DOHH2 (cell line): ENCODE results near the gene DACT3.

ENCODE experiments used
- H3F3A ChIP-seq: fragments of 200-600 bp; sonication (generic), shearing (Covaris generic); 2 replicates; pipeline ENCODE4 v1.6.0; 2016; ENCODE audit warnings: antibody characterized with exemption, mild to moderate bottlenecking; ENCODE audit not compliant: control insufficient read depth, insufficient read depth
- H3K27ac ChIP-seq: fragments of 200-600 bp; sonication (generic); 2 replicates; pipeline ENCODE4 v1.5.1; 2014; ENCODE audit warnings: low read depth, mild to moderate bottlenecking, low read length, moderate library complexity
- H3K27me3 ChIP-seq: fragments of 200-600 bp; sonication (generic); 2 replicates; pipeline ENCODE4 v1.6.1; 2014; ENCODE audit warnings: mild to moderate bottlenecking, low read length, mixed read lengths; ENCODE audit not compliant: control insufficient read depth
- H3K36me3 ChIP-seq: fragments of 200-600 bp; sonication (generic); 2 replicates; pipeline ENCODE4 v1.6.1; 2014; ENCODE audit warnings: mild to moderate bottlenecking, low read length, moderate library complexity, mixed read lengths; ENCODE audit not compliant: control insufficient read depth
- H3K4me1 ChIP-seq: fragments of 200-600 bp; sonication (generic); 2 replicates; pipeline ENCODE4 v1.6.1; 2014; ENCODE audit warnings: mild to moderate bottlenecking, low read length, mixed read lengths; ENCODE audit not compliant: control insufficient read depth
- H3K4me2 ChIP-seq: fragments of 200-600 bp; sonication (generic); 2 replicates; pipeline ENCODE4 v1.6.0; 2014; ENCODE audit warnings: mild to moderate bottlenecking, low read length, moderate library complexity
- H3K4me3 ChIP-seq: fragments of 200-600 bp; sonication (generic); 2 replicates; pipeline ENCODE4 v1.5.1; 2014; ENCODE audit warnings: mild to moderate bottlenecking, low read length, mixed read lengths
- H3K79me2 ChIP-seq: fragments of 200-600 bp; sonication (generic); 2 replicates; pipeline ENCODE4 v1.6.1; 2014; ENCODE audit warnings: mild to moderate bottlenecking, low read length, mixed read lengths; ENCODE audit not compliant: control insufficient read depth
- H3K9me2 ChIP-seq: fragments of 200-600 bp; sonication (generic); replicated peaks from 2 replicates; pipeline ENCODE4 v1.6.1; 2014; ENCODE audit warnings: mild to moderate bottlenecking, low read length, mixed read lengths; ENCODE audit not compliant: control insufficient read depth
- H3K9me3 ChIP-seq: fragments of 200-600 bp; sonication (generic); 2 replicates; pipeline ENCODE4 v1.6.1; 2014; ENCODE audit warnings: antibody characterized with exemption, low read length, mixed read lengths; ENCODE audit not compliant: control insufficient read depth, insufficient read depth
- H4K20me1 ChIP-seq: fragments of 200-600 bp; sonication (generic); 2 replicates; pipeline ENCODE4 v1.6.0; 2014; ENCODE audit warnings: low read depth, mild to moderate bottlenecking, antibody characterized with exemption, low read length, moderate library complexity; ENCODE audit not compliant: control insufficient read depth, insufficient read depth
- EZH2phosphoT487 ChIP-seq: fragments of 200-600 bp; sonication (generic); IDR thresholded peaks from 2 replicates; pipeline ENCODE4 v1.6.1; 2017; ENCODE audit warnings: borderline replicate concordance, mild to moderate bottlenecking, antibody characterized with exemption, low read length, moderate library complexity, mixed read lengths
- TF ChIP-seq, protein P1 (sequence below): fragments of 200-600 bp; sonication (generic); IDR thresholded peaks from one replicate; pipeline ENCODE4 v1.5.1; 2014; ENCODE audit warnings: antibody characterized with exemption, mild to moderate bottlenecking, low read depth, low read length; ENCODE audit not compliant: poor library complexity, severe bottlenecking

The DACT3 gene

DNA sequence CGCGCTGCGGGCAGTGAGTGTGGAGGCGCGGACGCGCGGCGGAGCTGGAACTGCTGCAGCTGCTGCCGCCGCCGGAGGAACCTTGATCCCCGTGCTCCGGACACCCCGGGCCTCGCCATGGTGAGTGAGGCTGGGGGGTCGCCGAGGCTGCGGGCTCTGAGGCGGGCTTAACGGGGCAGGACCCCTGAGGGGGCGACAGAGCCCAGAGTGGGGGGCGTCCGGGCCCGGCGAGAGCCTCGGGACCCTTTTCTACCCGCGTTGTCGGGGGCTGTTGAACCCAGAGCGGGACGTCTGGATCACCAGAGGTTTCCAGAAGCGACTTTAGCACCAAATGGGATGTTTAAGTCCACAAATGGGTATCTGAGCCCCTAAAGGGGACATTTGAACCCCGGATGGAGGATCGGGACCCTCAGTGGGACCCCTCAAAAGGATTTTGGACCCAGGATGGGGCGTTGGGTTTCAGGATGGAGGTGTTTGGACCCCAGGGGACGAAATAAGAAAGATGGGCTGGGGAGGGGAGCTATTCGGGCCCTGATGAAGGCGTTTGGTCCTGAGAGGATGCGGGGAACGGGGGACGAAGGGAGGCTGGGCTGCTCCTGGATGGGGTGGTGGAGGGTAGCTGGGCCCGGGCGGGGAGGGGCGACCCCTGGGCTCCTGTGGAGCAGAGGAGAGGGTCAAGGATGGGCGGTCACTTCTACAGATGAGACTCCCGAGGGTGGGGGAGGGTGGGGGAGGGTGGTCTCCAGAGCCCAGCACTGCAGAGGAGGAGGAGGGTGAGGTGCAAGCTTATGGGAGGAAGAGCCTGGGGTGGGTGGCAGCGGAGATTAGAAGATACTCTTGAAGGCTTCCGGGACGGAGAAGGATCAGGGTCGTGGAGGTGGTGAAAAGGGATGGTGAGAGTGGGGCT lies 59.4 kb downstream of the DACT3 start, which contains the start of gene CALM3:
CALM3 (plus strand) TSS at position 13 of the 907 bp plus-strand sequence; CDS start at position 118, 105 bp downstream.
- no peaks in the 10 kb centered on the region for H3K27me3 ChIP-seq
- no peaks in the 10 kb centered on the region for H3K9me2 ChIP-seq
- H4K20me1 ChIP-seq: peaks cover 19% of the 10 kb centered on the region
- 0 out of 2 replicates have a peak, but pooled peaks cover 2% of the 10 kb centered on the region for H3F3A ChIP-seq
- H3K27ac ChIP-seq: peak within 1 kb of the TSS; percentile 90
- peak within 1 kb of the TSS; percentile 81 for H3K4me3 ChIP-seq
- peak within 1 kb of the TSS; percentile 86 for H3K4me2 ChIP-seq
- TF ChIP-seq EZH2phosphoT487: no peak
- TF ChIP-seq, protein P1, sequence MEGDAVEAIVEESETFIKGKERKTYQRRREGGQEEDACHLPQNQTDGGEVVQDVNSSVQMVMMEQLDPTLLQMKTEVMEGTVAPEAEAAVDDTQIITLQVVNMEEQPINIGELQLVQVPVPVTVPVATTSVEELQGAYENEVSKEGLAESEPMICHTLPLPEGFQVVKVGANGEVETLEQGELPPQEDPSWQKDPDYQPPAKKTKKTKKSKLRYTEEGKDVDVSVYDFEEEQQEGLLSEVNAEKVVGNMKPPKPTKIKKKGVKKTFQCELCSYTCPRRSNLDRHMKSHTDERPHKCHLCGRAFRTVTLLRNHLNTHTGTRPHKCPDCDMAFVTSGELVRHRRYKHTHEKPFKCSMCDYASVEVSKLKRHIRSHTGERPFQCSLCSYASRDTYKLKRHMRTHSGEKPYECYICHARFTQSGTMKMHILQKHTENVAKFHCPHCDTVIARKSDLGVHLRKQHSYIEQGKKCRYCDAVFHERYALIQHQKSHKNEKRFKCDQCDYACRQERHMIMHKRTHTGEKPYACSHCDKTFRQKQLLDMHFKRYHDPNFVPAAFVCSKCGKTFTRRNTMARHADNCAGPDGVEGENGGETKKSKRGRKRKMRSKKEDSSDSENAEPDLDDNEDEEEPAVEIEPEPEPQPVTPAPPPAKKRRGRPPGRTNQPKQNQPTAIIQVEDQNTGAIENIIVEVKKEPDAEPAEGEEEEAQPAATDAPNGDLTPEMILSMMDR: no peak
- peaks cover 9% of the 10 kb centered on the region for H3K9me3 ChIP-seq
- H3K4me1 ChIP-seq: peaks cover 24% of the 10 kb centered on the region
- H3K79me2 ChIP-seq: peaks cover 48% of the 10 kb centered on the region
- peaks cover 48% of the 10 kb centered on the region for H3K36me3 ChIP-seq

DNA sequence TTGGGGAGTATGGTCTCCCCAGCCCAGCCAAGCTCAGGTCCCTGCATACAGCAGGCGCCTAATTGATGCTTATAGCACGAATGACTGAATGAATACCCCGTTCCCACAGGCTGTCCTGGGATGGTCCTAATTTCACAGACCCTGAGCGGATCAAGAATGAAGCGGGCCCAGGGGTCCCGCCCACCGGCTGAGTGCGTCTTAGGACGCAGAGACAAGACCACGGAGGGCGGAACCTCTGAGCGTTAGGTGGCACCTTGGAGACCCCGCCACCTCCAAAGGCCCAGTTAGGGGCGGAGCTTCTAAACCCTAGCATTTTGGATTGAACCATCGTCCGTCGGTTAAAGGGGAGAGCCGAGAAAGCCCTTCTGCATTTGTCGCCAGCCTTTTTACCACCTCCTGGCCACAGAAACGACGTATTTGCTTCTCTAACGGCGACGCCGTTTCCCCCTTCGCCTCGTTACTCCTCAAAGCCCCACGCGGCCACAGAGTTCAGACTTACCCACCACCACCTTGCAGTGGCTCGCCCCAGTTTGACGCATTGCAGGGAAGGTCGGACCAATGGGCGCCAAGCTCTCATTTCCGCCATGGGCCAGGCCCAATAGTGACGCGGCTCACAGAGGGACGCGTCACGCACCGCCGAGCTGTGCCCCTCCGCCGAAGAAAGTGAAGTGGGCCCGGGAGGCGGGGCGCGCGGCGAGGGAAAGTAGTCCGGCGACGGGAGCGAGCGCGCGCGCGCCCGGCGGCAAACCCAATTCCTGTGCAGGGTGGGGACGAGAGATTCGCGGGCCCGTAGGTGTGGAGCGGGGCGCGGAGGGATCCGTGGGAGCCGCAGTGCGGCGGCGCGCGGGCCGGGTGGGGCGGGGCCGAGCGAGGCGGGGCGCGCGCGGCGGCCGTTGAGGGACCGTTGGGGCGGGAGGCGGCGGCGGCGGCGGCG lies 60.3 kb downstream of the DACT3 start:
- Histone ChIP-seq H3K4me1 (peaks cover 24% of the 10 kb centered on the region), H3K27ac (peak overlapping the region; percentile 90), H3K79me2 (peaks cover 45% of the 10 kb centered on the region), H3K9me2 (no peaks in the 10 kb centered on the region), H3K4me2 (peak overlapping the region; percentile 86), H3K9me3 (peaks cover 9% of the 10 kb centered on the region), H3F3A (0 out of 2 replicates have a peak, but pooled peaks cover 2% of the 10 kb centered on the region), H3K4me3 (peak overlapping the region; percentile 81), H4K20me1 (peaks cover 19% of the 10 kb centered on the region), H3K36me3 (peaks cover 39% of the 10 kb centered on the region), H3K27me3 (no peaks in the 10 kb centered on the region)
- no peak for TF ChIP-seq EZH2phosphoT487
- TF ChIP-seq, protein P1: no peak

DNA sequence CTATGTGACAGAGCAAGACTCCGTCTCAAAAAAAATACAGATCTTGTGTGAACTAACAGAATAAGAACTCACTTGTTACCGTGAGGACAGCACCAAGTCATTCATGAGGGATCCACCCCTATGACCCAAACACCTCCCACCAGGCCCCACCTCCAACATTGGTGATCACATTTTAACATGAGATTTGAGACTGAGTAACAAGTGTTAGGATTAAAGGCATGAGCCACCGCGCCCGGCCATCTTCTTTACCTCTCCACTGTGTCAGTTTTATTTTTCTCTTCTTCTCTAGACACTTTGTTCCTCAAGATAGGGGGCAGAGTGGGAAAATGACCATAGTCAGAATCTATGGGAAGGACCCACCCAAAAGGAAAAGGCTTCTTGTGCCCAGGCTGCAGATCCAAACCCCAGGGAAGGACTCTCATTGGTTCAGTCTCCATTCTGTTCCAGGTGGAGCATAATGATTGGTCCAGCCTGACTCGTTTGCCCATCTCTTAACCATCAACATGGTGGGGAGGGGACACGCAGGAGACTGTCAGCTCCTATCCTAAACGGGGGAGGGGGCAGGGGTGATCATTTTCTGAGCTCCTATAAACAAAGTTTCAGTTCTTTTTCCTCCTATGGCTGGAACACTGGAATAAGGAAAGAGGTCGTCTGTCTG lies 61.1 kb downstream of the DACT3 start:
- H3K4me3 ChIP-seq: peak overlapping the region; percentile 79
- TF ChIP-seq, protein P1: no peak
- TF ChIP-seq EZH2phosphoT487: no peak
- H3K79me2 ChIP-seq: peaks cover 37% of the 10 kb centered on the region
- peaks cover 31% of the 10 kb centered on the region for H3K36me3 ChIP-seq
- H3K4me2 ChIP-seq: peak overlapping the region; percentile 86
- peaks cover 9% of the 10 kb centered on the region for H3K9me3 ChIP-seq
- H3K27me3 ChIP-seq: no peaks in the 10 kb centered on the region
- peaks cover 19% of the 10 kb centered on the region for H4K20me1 ChIP-seq
- 0 out of 2 replicates have a peak, but pooled peaks cover 2% of the 10 kb centered on the region for H3F3A ChIP-seq
- no peaks in the 10 kb centered on the region for H3K9me2 ChIP-seq
- no peak overlapping the region for H3K27ac ChIP-seq
- H3K4me1 ChIP-seq: peaks cover 24% of the 10 kb centered on the region
